Measurements from ENCODE around the gene ZNF830.
"Not testable (repeated sequence)": the region's sequence is repeated elsewhere in the genome, so short reads cannot be mapped to it uniquely, and the experiment has no call there.

The ZNF830 gene

GRCh38 chr17:34961093-34961911, at the start of gene ZNF830, which contains the start of gene CCT6B:
ZNF830 (plus strand) TSS chr17:34961540; CDS start chr17:34961567, 27 bp downstream.
CCT6B (minus strand) TSS chr17:34961460; CDS start chr17:34961393, 67 bp downstream.
- DNase-seq (ENCODE audit: low read depth, low spot score) = peak; percentile 87

GRCh38 chr17:34913001-34913400, 48.3 kb upstream of the ZNF830 start:
- DNase-seq (ENCODE audit: low read depth, low spot score) = no peak

GRCh38 chr17:34916120-34916519, 45.2 kb upstream of the ZNF830 start:
- no peak for DNase-seq (ENCODE audit: low read depth, low spot score)

GRCh38 chr17:34917381-34917780, 44.0 kb upstream of the ZNF830 start:
- DNase-seq (ENCODE audit: low read depth, low spot score) = no peak

DNA sequence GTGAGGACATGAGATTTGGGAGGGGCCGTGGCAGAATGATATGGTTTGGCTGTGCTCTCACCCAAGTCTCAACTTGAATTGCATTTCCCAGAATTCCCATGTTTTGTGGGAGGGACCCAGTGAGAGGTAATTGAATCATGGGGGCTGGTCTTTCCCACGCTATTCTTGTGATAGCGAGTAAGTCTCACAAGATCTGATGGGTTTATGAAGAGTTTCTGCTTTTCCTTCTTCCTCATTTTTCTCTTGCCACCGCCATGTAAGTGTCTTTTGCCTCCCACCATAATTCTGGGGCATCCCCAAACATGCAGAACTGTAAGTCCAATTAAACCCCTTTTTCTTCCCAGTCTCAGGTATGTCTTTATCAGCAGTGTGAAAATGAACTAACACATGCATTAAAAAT, 40.7 kb upstream of the ZNF830 start:
- DNase-seq (ENCODE audit: low read depth, low spot score) = no peak

- DNase-seq (ENCODE audit: low read depth, low spot score) = no peak
Observed at GRCh38 chr17:34926661-34927060, 34.7 kb upstream of the ZNF830 start.

DNA sequence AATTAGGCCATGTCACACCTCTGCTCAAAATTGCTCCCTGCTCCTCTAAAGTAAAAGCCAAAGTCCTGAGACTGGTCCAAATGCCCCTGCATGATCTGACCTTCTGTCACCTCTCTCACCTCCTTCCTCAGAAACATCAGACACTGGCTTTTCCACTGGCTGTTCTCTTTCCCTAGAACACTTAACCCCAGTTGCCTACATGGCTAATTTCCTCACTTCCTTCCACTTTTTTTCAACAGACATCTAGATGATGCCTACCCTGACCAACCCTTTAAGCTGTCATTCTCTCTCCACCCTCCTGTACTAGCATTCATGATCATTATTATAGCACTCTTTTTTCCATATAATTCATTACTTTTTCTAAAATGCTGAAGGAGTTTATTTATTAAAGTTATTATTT, 31.1 kb upstream of the ZNF830 start:
- DNase-seq (ENCODE audit: low read depth, low spot score) = no peak

GRCh38 chr17:34950780-34951179, 10.6 kb upstream of the ZNF830 start:
- not testable (repeated sequence) for DNase-seq (ENCODE audit: low read depth, low spot score)

- DNase-seq (ENCODE audit: low read depth, low spot score) = no peak
Observed at GRCh38 chr17:34958438-34958837, 2.9 kb upstream of the ZNF830 start.

DNA sequence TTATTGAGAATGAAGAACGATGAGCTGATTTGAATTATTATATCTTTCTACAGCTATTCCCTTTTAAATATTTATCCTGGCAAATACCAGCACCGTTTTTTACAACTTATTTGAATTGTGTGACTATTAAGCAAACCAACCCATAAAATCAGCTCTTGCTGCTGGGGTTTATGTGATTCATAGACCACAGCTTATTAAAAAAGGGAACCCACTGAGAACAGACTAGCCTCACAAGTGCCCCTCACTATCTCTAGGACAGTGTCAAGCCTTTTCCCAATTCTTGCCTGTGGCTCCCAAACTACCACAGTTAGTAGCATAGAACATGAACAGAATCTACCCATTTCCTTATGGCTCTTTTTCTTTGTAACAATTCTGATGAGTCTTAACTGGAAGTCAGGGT, 12.8 kb downstream of the ZNF830 start:
- no peak for DNase-seq (ENCODE audit: low read depth, low spot score)

- DNase-seq (ENCODE audit: low read depth, low spot score) = no peak
Observed at GRCh38 chr17:34974794-34975785, 13.8 kb downstream of the ZNF830 start.

DNA sequence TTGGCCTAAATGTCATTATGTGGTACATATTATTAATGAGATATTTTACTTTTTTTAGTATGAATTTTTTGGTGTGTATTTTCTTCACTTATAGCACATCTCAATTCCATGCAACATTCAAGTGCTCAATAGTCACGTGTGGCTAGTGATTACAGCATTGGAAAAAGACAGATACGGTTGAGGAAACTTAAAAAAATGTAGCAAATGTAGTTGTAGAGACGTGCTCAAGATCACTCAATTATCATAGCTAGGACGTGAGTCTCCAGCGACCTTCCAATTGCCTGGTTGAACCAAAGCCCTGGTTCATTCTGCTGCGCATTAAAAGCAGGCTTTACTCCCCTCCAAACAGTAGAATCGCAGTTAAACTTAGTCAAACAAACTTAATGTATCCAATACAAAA, 17.8 kb downstream of the ZNF830 start:
- DNase-seq (ENCODE audit: low read depth, low spot score) = no peak

DNA sequence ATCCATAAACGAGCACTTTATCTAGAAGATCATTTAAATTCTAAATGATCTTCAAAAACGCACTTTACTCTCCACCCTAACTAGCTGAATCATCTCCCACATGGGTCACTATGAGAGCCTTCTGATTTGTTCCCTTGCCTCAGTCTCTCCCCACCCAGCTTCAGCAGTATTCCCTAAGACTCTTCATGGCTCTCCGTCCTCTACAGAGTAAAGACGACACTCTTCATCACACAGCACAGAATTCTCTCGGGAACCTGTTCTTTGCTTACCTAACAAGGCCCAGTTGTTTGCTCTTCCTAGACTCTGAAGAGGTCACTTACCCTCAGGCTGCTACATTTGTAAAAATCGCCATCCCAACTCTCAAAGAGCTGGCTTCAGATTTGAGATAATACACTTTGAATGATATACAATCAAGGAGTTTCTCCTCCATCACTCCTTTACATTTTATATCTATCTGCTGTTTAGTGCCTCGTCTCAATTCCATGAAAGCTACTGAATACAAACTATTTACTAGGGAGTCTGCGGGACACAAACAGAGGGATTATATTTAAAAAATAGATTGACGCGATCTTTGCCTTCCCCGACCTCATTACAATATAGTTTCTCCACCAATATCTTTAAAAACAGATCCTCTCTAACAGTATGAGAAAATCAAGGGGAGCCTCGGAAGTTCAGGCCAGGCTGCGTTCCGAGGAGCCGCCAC, 18.5 kb downstream of the ZNF830 start:
- DNase-seq (ENCODE audit: low read depth, low spot score) = no peak

DNA sequence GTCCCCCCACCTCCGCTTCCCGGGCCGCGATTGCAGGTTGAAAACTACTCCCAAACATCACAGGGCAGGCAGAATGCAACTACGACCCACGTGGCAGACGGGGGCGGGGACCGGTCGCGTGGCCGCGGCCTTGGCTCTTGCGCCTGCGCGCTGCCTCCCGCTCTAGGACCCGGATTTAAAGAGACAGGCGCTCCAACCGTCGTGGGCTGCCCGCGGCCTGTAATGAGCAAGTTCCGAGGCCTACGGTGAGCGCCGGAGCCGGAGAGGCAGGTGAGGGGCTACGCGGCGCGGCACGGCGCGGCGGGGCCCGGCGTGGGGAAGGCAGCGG, 19.0 kb downstream of the ZNF830 start, which contains the start of gene LIG3:
TSS of gene LIG3 (plus strand) at position 160 of the 328 bp plus-strand sequence. CDS start 2,494 bp downstream, outside the sequence.
- DNase-seq (ENCODE audit: low read depth, low spot score) = peak; percentile 84

DNA sequence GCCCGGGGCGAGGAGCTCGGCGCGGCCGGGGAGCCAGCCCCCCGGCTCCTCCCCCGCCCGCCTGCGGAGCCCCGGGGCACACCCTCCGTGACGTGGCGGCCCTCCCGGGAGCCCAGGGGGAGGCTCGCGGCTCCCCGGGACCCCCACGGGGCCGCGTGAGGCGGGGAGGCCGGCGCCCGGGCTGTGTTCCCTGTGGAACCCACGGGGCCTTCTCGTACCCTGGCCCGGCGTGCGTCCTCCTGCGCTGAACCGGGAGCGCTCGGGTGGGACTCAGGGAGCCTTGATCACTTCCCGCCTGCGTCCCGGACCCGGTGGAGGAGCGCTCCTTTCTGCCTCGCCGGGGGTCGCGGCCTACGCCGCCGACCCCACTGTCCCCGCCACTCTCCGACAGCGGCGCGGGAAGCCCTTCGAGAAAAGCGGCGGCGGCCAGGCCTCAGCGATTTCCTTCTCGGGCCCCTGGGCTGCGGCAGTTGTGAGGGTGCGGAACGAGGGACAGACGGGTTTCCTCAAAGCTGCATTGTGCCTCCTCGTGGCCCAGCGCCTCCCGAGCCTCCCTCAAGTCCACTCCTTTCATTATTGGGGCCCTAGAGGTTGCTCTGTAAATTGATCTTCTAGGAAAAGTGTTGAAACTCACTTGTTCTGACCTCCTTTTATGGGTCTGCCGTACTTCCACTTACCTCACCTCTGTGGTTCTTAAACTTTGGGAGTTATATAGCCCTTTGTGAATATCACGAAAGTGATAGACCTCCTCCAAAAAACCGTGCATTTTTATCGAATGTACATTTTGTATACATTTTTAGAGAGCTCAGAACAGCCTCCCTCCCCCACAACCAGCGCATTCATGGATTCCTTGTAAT, 19.6 kb downstream of the ZNF830 start:
- DNase-seq (ENCODE audit: low read depth, low spot score) = peak; percentile 49

- no peak for DNase-seq (ENCODE audit: low read depth, low spot score)
Observed at GRCh38 chr17:34981538-34982241, 20.4 kb downstream of the ZNF830 start.

DNA sequence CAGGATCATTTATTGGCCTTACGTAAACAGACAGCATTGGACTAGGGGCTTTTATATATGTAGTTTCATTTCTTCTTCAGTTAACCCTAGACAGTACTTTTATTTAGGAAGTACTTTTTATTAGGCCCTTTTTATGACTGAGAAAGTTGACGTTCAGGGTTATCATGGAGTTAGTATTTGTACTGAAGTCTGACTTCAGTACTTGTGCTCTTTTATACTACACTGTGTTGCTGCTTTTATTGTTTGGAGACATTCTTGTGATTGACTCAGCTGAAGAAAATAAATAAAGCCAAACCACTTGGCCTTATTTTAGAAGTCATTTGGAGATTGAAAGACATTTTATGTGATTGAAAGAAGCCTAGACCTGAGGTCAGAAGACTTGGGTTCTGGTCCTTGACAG, 25.9 kb downstream of the ZNF830 start:
- no peak for DNase-seq (ENCODE audit: low read depth, low spot score)

DNA sequence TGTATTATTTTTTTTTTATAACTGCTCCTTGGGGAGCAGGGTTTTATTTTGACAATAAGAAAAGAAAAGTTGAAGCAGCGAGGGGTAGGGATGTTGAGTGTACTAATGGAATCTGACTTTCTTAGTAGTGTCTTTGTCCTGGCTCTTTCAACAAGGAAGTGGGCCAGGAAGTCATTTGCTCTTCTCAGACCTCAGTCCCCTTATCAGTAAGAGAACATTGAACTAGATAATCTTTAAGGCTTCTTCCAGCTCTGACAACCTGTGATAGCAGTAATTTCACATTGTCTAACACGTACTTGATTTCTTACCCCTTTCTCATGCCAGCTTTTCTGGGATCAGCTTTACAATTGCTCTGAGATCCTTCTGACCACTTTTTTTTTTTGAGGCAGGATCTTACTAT, 27.3 kb downstream of the ZNF830 start:
- DNase-seq (ENCODE audit: low read depth, low spot score) = no peak

DNA sequence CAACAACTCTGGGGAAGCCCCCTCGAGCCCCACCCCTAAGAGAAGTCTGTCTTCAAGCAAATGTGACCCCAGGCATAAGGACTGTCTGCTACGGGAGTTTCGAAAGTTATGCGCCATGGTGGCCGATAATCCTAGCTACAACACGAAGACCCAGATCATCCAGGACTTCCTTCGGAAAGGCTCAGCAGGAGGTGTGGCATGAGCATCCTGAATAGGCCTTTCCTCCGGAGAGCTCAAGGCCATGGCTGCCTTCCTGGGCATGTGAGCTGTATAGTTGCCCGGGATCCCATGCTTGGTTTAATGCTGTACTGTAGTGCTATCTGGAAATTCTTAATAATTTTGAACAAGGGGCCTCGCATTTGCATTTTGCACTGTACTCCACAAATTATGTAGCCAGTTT, 28.1 kb downstream of the ZNF830 start:
- no peak for DNase-seq (ENCODE audit: low read depth, low spot score)

- DNase-seq (ENCODE audit: low read depth, low spot score) = no peak
Observed at GRCh38 chr17:34990921-34991365, 29.6 kb downstream of the ZNF830 start.
